Globus pallidus (tissue), 1 donor: ENCODE data around the gene BCAS3.

Experiments
- DNase-seq: peaks from one replicate; pipeline ENCODE4 v3.0.0-alpha.2; 2015; ENCODE audit warnings: low spot score

The BCAS3 gene

GRCh38 chr17:61155590-61156237 is 478.1 kb downstream of the BCAS3 start:
- no peak for DNase-seq

- peak; percentile 69 for DNase-seq
These were observed 479.7 kb downstream of the BCAS3 start for GRCh38 chr17:61157246-61157886.

- DNase-seq = no peak
These were observed 480.7 kb downstream of the BCAS3 start for GRCh38 chr17:61158376-61158775.

- DNase-seq = no peak
These were observed 481.7 kb downstream of the BCAS3 start for GRCh38 chr17:61159221-61159814.

GRCh38 chr17:61160204-61160603 is 482.6 kb downstream of the BCAS3 start:
- DNase-seq = no peak

GRCh38 chr17:61160789-61161445 is 483.3 kb downstream of the BCAS3 start:
- DNase-seq = no peak

GRCh38 chr17:61161615-61162134 is 484.0 kb downstream of the BCAS3 start:
- DNase-seq = no peak

- no peak for DNase-seq
These were observed 486.9 kb downstream of the BCAS3 start for GRCh38 chr17:61164517-61164916.

- DNase-seq = no peak
These were observed 489.4 kb downstream of the BCAS3 start for GRCh38 chr17:61167075-61167474.

GRCh38 chr17:61168506-61168905 is 490.9 kb downstream of the BCAS3 start:
- DNase-seq = no peak

GRCh38 chr17:61174310-61174709 is 496.7 kb downstream of the BCAS3 start:
- DNase-seq = no peak

- no peak for DNase-seq
These were observed 497.9 kb downstream of the BCAS3 start for GRCh38 chr17:61175298-61176142.

GRCh38 chr17:61177351-61177750 is 499.7 kb downstream of the BCAS3 start:
- DNase-seq = no peak

GRCh38 chr17:61178284-61178683 is 500.6 kb downstream of the BCAS3 start:
- no peak for DNase-seq

GRCh38 chr17:61179380-61179806 is 501.7 kb downstream of the BCAS3 start:
- DNase-seq = peak; percentile 50

GRCh38 chr17:61183793-61184192 is 506.1 kb downstream of the BCAS3 start:
- no peak for DNase-seq

- DNase-seq = no peak
These were observed 507.7 kb downstream of the BCAS3 start for GRCh38 chr17:61185385-61185784.

- no peak for DNase-seq
These were observed 509.4 kb downstream of the BCAS3 start for GRCh38 chr17:61187038-61187437.

- no peak for DNase-seq
These were observed 510.4 kb downstream of the BCAS3 start for GRCh38 chr17:61188081-61188480.

GRCh38 chr17:61189968-61190367 is 512.3 kb downstream of the BCAS3 start:
- DNase-seq = no peak

GRCh38 chr17:61196302-61196704 is 518.7 kb downstream of the BCAS3 start:
- DNase-seq = no peak

GRCh38 chr17:61196799-61197198 is 519.1 kb downstream of the BCAS3 start:
- no peak for DNase-seq
